Bone marrow (tissue), 2 donors: ENCODE results near the gene SDCCAG8.

Experiments used
- DNase-seq, 2 donors: peaks; one replicate each; lab custom pipeline; 2025; lab: John Stamatoyannopoulos, UW

Gene SDCCAG8

GRCh38 chr1:243483071-243483771, 227.4 kb downstream of the SDCCAG8 start:
- no peak for DNase-seq

- DNase-seq: no peak
These were observed 228.1 kb downstream of the SDCCAG8 start for GRCh38 chr1:243483952-243484351.

- no peak for DNase-seq
These were observed 231.3 kb downstream of the SDCCAG8 start for GRCh38 chr1:243487036-243487648.

GRCh38 chr1:243487649-243488227, 231.9 kb downstream of the SDCCAG8 start:
- DNase-seq: no peak

- DNase-seq: no peak
These were observed 232.8 kb downstream of the SDCCAG8 start for GRCh38 chr1:243488459-243489157.

GRCh38 chr1:243489158-243489527, 233.3 kb downstream of the SDCCAG8 start:
- DNase-seq: no peak

- DNase-seq: no peak
These were observed 234.1 kb downstream of the SDCCAG8 start for GRCh38 chr1:243489681-243490546.

GRCh38 chr1:243490748-243491686, 235.2 kb downstream of the SDCCAG8 start:
- DNase-seq: no peak

GRCh38 chr1:243493156-243494129, 237.6 kb downstream of the SDCCAG8 start:
- no peak for DNase-seq

GRCh38 chr1:243494741-243495431, 239.0 kb downstream of the SDCCAG8 start:
- no peak for DNase-seq

GRCh38 chr1:243495442-243496186, 239.8 kb downstream of the SDCCAG8 start:
- DNase-seq: peak in 1 of 2 donors; percentile 39

- DNase-seq: peak in 1 of 2 donors; percentile 32
These were observed 240.4 kb downstream of the SDCCAG8 start for GRCh38 chr1:243496187-243496646.

GRCh38 chr1:243496806-243497205, 241.0 kb downstream of the SDCCAG8 start:
- DNase-seq: no peak

- no peak for DNase-seq
These were observed 242.3 kb downstream of the SDCCAG8 start for GRCh38 chr1:243497939-243498681.

- no peak for DNase-seq
These were observed 243.4 kb downstream of the SDCCAG8 start for GRCh38 chr1:243499248-243499647.

GRCh38 chr1:243499711-243500110, 243.9 kb downstream of the SDCCAG8 start:
- no peak for DNase-seq

GRCh38 chr1:243500512-243500911, 244.7 kb downstream of the SDCCAG8 start:
- no peak for DNase-seq
